Dendritic cell treated with granulocyte-macrophage colony-stimulating factor and Interleukin-4, amounts not matched to agents 40 ng/mL and 50 ng/mL, for 4 days (primary cell): ENCODE data around the gene MICB.
A peak's percentile ranks its signal among the peaks of the same experiment; 100 is the strongest.
"Not testable (repeated sequence)": the region's sequence is repeated elsewhere in the genome, so short reads cannot be mapped to it uniquely, and the experiment has no call there.

Source experiments
- H3K27ac Mint-ChIP-seq: one replicate; pipeline ENCODE4 v1.8.0; 2022; ENCODE audit warnings: mild to moderate bottlenecking, mixed read lengths
- H3K27me3 Mint-ChIP-seq: one replicate; pipeline ENCODE4 v1.8.0; 2022; ENCODE audit warnings: mild to moderate bottlenecking, mixed read lengths
- H3K36me3 Mint-ChIP-seq: one replicate; pipeline ENCODE4 v1.8.0; 2022; ENCODE audit warnings: low read depth, mixed read lengths
- H3K4me1 Mint-ChIP-seq: one replicate; pipeline ENCODE4 v1.8.0; 2022; ENCODE audit warnings: low read depth, mixed read lengths
- H3K4me3 Mint-ChIP-seq: one replicate; pipeline ENCODE4 v1.8.0; 2022; ENCODE audit warnings: mild to moderate bottlenecking, moderate library complexity, mixed read lengths
- H3K9me3 Mint-ChIP-seq: one replicate; pipeline ENCODE4 v1.8.0; 2022; ENCODE audit warnings: mixed read lengths
- intact Hi-C: fragments of 100-400 bp; cut with micrococcal nuclease; formaldehyde crosslinking; loops from one replicate; pipeline ENCODE4 v1.15.0; 2022

Gene MICB

DNA sequence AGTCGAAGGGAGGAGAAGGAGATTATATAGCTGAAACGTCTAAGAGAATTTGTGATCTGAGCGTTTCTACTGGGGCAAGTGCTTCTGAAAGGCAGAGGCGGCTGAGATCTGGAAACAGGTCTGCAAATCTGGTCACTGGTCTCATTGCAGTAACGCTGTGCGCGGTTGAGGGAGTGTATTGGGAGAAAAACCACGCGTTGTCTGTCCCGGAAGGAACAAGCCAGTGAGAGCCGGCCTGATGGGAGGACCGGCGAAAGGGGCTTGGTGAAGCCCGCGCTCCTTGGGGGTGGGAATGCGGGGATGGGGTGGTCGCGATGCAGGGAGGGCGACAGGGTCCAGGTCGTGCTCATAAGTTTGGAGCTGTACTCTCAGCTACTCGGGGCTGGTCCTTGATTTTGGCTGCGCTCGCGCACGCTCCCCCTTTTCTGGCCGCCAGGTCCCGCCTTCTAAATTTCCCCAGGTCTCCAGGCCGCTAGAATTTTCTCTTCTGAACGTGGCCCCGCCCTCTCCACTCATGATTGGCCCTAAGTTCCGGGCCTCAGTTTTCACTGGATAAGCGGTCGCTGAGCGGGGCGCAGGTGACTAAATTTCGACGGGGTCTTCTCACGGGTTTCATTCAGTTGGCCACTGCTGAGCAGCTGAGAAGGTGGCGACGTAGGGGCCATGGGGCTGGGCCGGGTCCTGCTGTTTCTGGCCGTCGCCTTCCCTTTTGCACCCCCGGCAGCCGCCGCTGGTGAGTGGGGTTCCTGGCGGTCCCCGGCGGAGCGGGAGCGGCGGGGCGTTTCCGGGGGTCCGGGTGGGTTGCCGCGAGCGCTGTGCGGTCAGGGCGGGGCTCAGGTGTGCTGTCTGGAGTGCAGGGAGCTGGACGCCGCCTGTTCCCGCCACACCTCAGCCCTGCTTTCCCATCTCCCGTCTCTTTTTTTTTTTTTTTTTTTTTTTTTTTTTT, at the start of gene MICB:
TSS of gene MICB (plus strand) at position 615 of the 946 bp plus-strand sequence. CDS start at position 664, 49 bp downstream.
- peak within 1 kb of the TSS; percentile 78 for H3K27ac Mint-ChIP-seq
- intact Hi-C loops, result no loop called here
- H3K4me3 Mint-ChIP-seq, result peak within 1 kb of the TSS; percentile 69
- H3K36me3 Mint-ChIP-seq, result peaks cover 40% of the 10 kb centered on the region
- H3K27me3 Mint-ChIP-seq, result no peaks in the 10 kb centered on the region
- peaks cover 69% of the 10 kb centered on the region for H3K4me1 Mint-ChIP-seq
- H3K9me3 Mint-ChIP-seq, result no peaks in the 10 kb centered on the region

DNA sequence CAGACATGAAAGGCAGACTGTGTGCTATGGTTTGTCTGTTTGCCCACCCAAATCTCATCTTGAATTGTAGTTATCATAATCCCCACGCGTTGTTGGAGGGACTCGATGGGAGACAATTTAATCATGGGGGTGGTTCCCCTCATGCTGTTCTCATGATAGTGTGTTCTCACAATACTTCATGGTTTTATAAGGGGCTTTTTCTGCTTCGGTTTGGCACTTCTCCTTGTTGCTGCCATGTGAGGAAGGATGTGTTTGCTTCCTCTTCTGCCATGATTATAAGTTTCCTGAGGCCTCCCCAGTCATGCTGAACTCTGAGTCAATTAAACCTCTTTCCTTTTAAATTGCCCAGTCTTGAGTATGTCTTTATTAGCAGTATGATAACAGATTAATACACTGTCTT, 47.2 kb upstream of the MICB start:
- H3K4me3 Mint-ChIP-seq, result no peak overlapping the region
- no peaks in the 10 kb centered on the region for H3K36me3 Mint-ChIP-seq
- no peaks in the 10 kb centered on the region for H3K9me3 Mint-ChIP-seq
- H3K4me1 Mint-ChIP-seq, result peaks cover 7% of the 10 kb centered on the region
- intact Hi-C loops, result no loop called here
- no peak overlapping the region for H3K27ac Mint-ChIP-seq
- H3K27me3 Mint-ChIP-seq, result peaks cover 8% of the 10 kb centered on the region

DNA sequence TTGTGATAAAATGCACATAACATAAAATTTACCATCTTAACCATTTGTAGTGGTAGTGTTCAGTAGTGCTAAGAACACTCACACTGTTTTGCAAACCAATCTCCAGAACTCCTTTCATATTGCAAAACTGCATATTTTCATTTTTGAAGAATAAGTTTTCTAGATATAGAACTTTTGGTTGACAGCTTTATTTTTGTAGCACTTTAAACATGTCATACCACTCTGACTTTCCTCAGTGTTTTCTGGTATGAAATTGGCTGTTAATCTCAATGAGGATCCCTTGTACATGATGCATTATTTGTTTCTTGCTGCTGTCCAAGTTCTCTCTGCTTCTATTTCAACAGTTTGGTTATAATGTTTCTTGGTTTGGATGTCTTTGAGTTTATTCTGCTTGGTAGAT, 45.1 kb upstream of the MICB start:
- Mint-ChIP-seq H3K9me3 (no peaks in the 10 kb centered on the region), H3K27me3 (peaks cover 5% of the 10 kb centered on the region), H3K4me1 (peaks cover 7% of the 10 kb centered on the region), H3K4me3 (no peak overlapping the region), H3K27ac (no peak overlapping the region), H3K36me3 (no peaks in the 10 kb centered on the region)
- intact Hi-C loops, result no loop called here

DNA sequence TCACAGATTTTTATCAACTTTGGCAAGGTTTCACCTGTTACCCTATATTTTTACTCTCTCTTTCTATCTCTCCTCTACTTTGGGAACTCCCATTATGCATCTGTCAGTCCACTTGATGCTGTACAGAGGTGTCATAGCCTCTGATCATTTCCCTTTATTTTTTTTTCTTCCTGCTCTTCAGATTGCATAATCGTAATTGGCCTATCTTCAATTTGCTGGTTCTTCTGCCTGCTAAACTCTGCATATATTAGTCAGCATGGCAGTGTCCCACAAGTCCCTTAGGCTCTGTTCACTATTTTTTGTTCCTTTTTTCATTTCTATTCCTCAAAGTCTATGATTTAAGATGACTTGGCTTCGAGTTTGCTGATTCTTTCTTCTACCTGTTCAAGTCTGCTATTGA, 44.7 kb upstream of the MICB start:
- Mint-ChIP-seq H3K9me3 (no peaks in the 10 kb centered on the region), H3K4me3 (no peak overlapping the region), H3K27ac (no peak overlapping the region), H3K27me3 (peaks cover 5% of the 10 kb centered on the region), H3K4me1 (peaks cover 7% of the 10 kb centered on the region), H3K36me3 (no peaks in the 10 kb centered on the region)
- intact Hi-C loops, result no loop called here

DNA sequence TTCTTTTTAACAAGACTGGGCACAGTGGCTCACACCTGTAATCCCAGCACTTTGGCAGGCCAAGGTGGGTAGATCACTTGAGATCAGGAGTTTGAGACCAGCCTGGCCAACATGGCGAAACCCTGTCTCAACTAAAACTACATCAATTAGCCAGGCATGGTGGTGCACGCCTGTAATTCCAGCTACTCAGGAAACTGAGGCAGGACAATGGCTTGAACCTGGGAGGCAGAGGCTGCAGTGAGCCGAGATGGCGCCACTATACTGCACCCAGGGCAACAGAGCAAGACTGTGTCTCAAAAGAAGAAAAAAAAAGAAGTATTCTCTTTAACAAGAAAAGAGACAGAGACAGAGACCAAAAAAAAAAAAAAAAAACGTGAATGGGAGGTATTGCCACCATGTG, 38.1 kb upstream of the MICB start:
- peaks cover 32% of the 10 kb centered on the region for H3K4me1 Mint-ChIP-seq
- intact Hi-C loops, H3K9me3 Mint-ChIP-seq, H3K27me3 Mint-ChIP-seq, H3K4me3 Mint-ChIP-seq, H3K27ac Mint-ChIP-seq: not testable (repeated sequence)
- H3K36me3 Mint-ChIP-seq, result peaks cover 17% of the 10 kb centered on the region

DNA sequence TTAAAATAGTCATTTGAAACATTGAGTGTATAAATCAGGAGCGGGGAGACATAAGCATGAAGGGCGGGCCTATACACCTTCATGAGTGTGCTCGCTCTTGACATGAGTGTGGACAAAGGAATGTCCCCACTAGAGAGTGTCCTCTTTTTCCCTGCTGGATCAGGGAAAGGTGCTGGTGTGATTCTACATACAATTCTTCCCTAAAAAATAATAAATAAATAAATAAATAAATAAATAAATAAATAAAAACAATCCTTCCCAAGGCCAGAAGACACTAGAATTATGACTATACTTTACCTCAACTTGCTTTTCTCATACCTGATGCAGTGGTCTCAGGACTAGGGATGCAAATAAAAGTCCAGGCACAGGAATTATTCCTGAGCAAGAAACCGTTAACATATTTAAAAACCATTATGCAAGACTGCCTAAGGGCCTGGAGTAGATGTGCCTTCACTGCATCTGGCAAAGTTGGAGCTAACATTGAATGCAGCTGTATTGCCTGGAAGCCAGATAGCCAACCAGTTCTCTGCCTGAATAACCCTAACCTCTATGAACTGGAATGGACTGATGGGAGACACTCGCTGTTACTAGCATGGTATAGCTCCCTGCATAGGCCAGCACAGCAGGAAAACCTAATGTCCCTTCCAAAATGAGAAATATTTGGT, 37.5 kb upstream of the MICB start:
- Mint-ChIP-seq H3K9me3 (no peaks in the 10 kb centered on the region), H3K4me1 (peaks cover 37% of the 10 kb centered on the region), H3K27ac (no peak overlapping the region), H3K36me3 (peaks cover 22% of the 10 kb centered on the region), H3K4me3 (no peak overlapping the region), H3K27me3 (no peaks in the 10 kb centered on the region)
- intact Hi-C loops, result no loop called here

DNA sequence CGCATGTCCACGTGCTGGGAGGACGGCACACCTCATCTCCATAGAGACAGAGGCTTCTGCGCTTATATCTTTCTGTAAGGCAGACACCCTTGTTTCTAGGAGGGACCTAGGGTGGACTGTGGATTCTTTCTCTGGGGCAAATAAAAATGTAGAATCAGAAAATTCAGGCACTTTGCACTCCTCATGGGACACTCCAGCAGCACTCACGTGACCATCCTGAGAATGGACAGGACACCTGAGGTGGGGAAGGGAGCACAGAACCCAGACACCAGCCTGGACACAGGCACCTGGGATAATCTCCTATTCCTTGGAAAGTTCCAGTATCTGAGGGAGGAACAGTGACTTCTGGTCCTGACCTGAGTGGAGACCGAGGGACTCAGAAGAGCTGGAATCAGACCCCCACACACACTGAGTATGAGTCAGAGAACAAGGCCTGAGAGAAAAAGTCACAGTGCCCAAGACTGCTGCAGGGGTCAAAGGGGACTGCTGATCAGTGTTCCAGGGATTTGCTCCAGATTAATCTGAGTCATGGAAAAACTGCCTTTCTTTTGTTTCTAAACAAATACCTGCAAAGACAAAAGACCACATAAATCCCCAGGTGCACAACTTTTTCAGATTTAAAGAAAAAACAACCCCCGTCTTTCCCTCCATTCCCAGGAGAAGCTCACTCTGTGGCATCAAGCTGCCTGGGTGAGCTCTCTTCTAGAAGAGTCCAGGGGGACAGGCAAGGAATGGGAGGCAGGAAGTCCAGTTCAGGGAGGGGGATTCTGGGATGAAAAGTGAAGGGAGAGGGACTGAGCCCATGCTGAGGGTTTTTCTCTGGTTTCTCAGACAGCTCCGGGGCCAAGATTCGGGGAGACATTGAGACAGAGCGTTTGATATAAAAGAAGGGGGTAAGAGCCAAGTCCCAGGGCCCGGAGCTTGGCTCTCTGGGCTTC, 35.6 kb upstream of the MICB start:
- H3K4me3 Mint-ChIP-seq, result peak overlapping the region; percentile 99
- intact Hi-C loops, result no loop called here
- H3K27ac Mint-ChIP-seq, result peak overlapping the region; percentile 97
- peaks cover 39% of the 10 kb centered on the region for H3K36me3 Mint-ChIP-seq
- no peaks in the 10 kb centered on the region for H3K27me3 Mint-ChIP-seq
- peaks cover 55% of the 10 kb centered on the region for H3K4me1 Mint-ChIP-seq
- H3K9me3 Mint-ChIP-seq, result no peaks in the 10 kb centered on the region

DNA sequence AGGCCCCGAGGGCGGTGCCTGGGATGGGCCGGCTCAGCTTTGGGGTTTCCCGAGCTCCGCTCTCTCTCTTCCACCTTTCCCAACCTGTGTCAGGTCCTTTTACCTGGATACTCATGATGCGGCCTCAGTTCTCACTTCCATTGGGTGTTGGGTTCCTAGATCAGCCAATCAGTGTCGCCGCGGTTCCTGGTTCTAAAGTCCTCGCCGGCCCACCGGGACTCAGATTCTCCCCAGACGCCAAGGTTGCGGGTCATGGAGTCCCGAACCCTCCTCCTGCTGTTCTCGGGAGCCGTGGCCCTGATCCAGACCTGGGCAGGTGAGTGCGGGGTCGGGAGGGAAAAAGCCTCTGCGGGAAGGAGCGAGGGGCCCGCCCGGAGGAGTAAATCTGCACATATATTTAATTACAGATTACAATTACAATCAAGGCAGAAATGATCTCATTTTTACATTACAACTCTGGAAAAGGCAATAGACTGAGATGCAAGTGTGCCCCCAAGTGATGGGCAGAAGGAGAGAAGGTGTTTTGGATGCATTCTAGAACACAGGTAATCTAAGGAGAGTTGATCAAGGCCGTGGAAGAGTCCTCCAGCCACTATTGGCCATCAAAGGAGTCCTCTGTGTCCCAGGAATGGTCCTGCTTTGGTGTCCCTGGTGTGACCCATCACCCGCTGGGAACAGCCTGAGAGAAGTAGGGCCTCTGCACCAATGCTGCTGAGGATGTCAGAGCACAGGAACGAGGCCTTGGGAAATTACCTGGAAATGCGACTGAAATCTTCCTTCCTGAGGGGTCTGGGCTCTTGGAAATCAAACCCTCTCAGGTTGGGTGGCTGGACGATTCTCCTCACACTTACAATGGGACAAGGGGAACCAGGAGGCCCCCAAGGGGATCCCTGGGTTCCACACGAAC, 34.7 kb upstream of the MICB start:
- Mint-ChIP-seq H3K27me3 (no peaks in the 10 kb centered on the region), H3K9me3 (no peaks in the 10 kb centered on the region), H3K4me3 (peak overlapping the region; percentile 99), H3K4me1 (peaks cover 64% of the 10 kb centered on the region), H3K36me3 (peaks cover 47% of the 10 kb centered on the region), H3K27ac (peak overlapping the region; percentile 97)
- intact Hi-C loops, result no loop called here

DNA sequence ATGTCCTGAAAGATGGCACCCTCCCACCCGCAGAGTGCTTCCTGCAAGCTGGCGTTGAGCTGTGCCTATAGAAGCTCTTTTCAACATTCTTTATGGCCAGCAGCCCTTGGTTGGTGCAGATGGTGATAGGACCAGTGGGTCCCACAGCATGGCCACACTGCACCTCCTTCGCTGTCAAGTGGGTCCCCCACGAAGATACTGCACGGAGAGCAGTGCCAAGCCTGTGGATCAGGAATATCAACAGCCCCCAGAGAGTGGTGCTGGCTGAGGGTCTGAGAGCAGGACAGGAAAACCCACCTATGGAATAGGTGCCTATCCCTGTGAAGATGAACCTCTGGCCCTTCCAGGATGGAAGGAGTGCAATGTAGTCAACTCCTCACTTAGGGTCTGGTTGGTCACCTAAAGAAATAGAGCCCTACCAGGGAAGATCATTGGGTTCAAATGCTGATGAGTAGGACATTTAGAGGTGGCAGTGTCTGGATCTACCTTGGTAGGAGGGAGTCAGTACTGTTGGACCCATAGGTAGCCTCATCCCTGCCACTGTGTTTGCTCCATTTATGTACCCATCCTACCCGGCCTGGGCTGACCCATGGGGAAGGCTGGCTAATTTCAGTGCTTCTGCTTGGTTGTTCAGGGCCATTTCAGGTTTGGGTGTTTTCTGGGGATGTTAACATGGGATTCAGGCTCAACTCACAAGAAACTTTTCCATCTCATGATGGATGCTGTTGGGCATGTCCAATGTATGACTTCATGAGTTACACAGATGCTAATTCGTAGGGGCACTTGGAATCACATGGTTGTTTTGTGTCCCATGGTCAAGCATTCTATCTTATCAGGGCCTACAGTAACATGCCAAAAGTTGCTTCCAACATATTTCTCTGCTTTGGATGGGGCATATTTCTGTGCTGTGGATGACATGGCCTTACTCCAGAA, 33.4 kb upstream of the MICB start:
- H3K4me3 Mint-ChIP-seq, result peak overlapping the region; percentile 99
- H3K27me3 Mint-ChIP-seq, result no peaks in the 10 kb centered on the region
- H3K27ac Mint-ChIP-seq, result no peak overlapping the region
- peaks cover 76% of the 10 kb centered on the region for H3K4me1 Mint-ChIP-seq
- H3K36me3 Mint-ChIP-seq, result peaks cover 51% of the 10 kb centered on the region
- intact Hi-C loops, result no loop called here
- no peaks in the 10 kb centered on the region for H3K9me3 Mint-ChIP-seq

DNA sequence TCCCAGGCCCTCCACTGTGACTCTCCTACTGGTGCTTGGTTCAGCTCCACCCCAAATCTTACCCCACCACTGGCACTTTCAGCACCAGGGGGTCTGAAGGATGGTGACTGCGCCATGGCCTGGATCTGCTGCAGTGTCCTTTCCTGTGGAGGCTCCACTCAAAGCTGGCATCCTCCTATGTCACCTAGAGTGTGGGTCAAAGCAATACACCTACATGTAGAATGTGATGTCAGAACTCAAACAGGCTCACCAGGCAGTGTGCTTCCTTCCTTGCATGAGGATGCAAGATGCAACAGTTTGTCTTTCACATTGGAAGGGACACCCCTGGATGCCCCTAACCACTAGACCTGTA, 32.8 kb upstream of the MICB start:
- intact Hi-C loops, result no loop called here
- Mint-ChIP-seq H3K4me3 (peak overlapping the region; percentile 99), H3K27ac (no peak overlapping the region), H3K9me3 (no peaks in the 10 kb centered on the region), H3K36me3 (peaks cover 56% of the 10 kb centered on the region), H3K4me1 (peaks cover 83% of the 10 kb centered on the region), H3K27me3 (no peaks in the 10 kb centered on the region)

DNA sequence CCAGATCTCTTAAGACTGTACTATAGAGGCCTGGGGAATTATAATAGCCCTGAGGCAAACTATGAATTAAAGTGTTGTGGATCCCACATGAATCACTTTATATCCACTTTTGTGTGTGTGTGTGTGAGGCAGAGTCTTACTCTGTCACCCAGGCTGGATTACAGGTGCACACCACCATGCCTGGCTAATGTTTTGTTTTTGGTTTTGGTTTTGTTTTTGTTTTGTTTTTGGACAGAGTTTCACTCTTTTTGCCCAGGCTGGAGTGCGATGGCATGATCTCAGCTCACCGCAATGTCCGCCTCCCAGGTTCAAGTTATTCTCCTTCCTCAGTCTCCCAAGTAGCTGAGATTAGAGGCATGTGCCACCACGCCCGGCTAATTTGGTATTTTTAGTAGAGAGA, 32.2 kb upstream of the MICB start:
- H3K27ac Mint-ChIP-seq, result no peak overlapping the region
- H3K9me3 Mint-ChIP-seq, result no peaks in the 10 kb centered on the region
- H3K4me1 Mint-ChIP-seq, result peaks cover 88% of the 10 kb centered on the region
- H3K27me3 Mint-ChIP-seq, result no peaks in the 10 kb centered on the region
- no peak overlapping the region for H3K4me3 Mint-ChIP-seq
- intact Hi-C loops, result no loop called here
- peaks cover 56% of the 10 kb centered on the region for H3K36me3 Mint-ChIP-seq

DNA sequence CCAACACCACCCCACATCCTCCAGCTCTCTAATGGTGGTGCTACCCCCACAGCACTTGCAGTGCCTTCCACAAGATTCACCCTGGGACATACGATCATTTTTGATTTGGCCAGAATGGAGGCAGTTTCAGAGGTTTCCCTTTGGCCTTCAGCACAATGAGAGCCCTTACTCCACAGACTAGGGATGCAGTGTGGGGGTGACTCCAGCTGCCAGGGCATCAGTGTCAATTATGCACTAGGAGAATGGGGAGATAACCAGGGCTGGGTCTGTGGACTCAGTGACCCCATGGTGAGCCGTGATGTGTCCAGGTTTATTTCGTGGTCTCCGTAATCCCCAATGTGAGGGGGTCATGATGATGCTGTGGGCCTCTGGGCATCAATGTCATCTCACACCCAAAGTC, 31.5 kb upstream of the MICB start:
- no peaks in the 10 kb centered on the region for H3K9me3 Mint-ChIP-seq
- H3K4me3 Mint-ChIP-seq, result no peak overlapping the region
- no peaks in the 10 kb centered on the region for H3K27me3 Mint-ChIP-seq
- H3K27ac Mint-ChIP-seq, result no peak overlapping the region
- H3K36me3 Mint-ChIP-seq, result peaks cover 61% of the 10 kb centered on the region
- intact Hi-C loops, result no loop called here
- peaks cover 96% of the 10 kb centered on the region for H3K4me1 Mint-ChIP-seq
